HFFc6 (cell line): Measurements from ENCODE around the gene ALG2. TPM values are rescaled to one million over a fixed set of nuclear protein-coding genes. Genes with fewer than 3 reads are reported as not detected.
A peak's percentile ranks its signal among the peaks of the same experiment; 100 is the strongest.

ENCODE experiments used
- DNase-seq: peaks from one replicate; pipeline ENCODE4 v3.0.0-alpha.2; 2018
- H3K27ac Mint-ChIP-seq: 2 replicates; pipeline ENCODE4 v1.8.0; 2020; ENCODE audit warnings: mild to moderate bottlenecking, mixed read lengths
- H3K27me3 Mint-ChIP-seq: 2 replicates; pipeline ENCODE4 v1.8.0; 2021; ENCODE audit warnings: mild to moderate bottlenecking, moderate library complexity, mixed read lengths; ENCODE audit not compliant: insufficient read depth
- H3K36me3 Mint-ChIP-seq: 2 replicates; pipeline ENCODE4 v1.8.0; 2021; ENCODE audit warnings: low read depth, mixed read lengths
- H3K4me1 Mint-ChIP-seq: 2 replicates; pipeline ENCODE4 v1.8.0; 2020; ENCODE audit warnings: low read depth, mixed read lengths
- H3K4me3 Mint-ChIP-seq: 2 replicates; pipeline ENCODE4 v1.8.0; 2020; ENCODE audit warnings: mild to moderate bottlenecking, moderate library complexity, mixed read lengths
- H3K9me3 Mint-ChIP-seq: 2 replicates; pipeline ENCODE4 v1.8.0; 2020; ENCODE audit warnings: mild to moderate bottlenecking, mixed read lengths
- total RNA-seq, 6 experiments: library from RNA; stranded (reverse); fragmentation: NEBNext Ultra II Directional; extraction: Animal tissue kit (Norgen Biotek cat#: 25700); gene quantifications; 2 replicates in 1 of 6; 3 replicates in 5 of 6; pipeline ENCODE4 v1.2.3, GENCODE V29; 2021
- TF ChIP-seq, protein P1 (sequence below): fragments of 200-600 bp; sonication (generic); IDR thresholded peaks from 2 replicates; pipeline ENCODE4 v1.5.0; 2021; ENCODE audit warnings: antibody characterized with exemption, mild to moderate bottlenecking

Gene ALG2
- total RNA-seq, 6 experiments from 2014 or later = 30.4 to 42.2 (median 38.3) TPM

DNA sequence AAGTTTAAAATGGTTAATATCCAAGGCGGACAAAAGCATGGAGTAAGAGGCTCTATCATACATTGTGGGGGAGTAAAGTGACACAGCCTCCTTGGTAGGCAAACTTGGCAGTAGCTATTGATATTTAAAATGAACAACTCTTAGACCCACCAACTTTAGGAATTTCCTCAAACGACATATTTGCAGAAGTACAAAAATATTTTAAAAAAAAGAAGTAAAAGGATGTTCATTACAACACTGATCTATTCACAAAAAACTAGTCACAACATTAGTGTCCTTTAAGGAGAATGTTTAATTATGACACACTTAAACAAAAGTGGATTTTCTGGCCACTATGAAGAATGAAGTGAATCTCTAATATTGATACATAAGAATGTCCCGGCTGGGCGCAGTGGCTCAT lies 1.7 kb downstream of the ALG2 start:
- no peak overlapping the region for H3K27ac Mint-ChIP-seq
- peaks cover 57% of the 10 kb centered on the region for H3K36me3 Mint-ChIP-seq
- no peak for DNase-seq
- TF ChIP-seq, protein P1, sequence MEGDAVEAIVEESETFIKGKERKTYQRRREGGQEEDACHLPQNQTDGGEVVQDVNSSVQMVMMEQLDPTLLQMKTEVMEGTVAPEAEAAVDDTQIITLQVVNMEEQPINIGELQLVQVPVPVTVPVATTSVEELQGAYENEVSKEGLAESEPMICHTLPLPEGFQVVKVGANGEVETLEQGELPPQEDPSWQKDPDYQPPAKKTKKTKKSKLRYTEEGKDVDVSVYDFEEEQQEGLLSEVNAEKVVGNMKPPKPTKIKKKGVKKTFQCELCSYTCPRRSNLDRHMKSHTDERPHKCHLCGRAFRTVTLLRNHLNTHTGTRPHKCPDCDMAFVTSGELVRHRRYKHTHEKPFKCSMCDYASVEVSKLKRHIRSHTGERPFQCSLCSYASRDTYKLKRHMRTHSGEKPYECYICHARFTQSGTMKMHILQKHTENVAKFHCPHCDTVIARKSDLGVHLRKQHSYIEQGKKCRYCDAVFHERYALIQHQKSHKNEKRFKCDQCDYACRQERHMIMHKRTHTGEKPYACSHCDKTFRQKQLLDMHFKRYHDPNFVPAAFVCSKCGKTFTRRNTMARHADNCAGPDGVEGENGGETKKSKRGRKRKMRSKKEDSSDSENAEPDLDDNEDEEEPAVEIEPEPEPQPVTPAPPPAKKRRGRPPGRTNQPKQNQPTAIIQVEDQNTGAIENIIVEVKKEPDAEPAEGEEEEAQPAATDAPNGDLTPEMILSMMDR = no peak
- peak overlapping the region; percentile 61 for H3K4me3 Mint-ChIP-seq
- no peaks in the 10 kb centered on the region for H3K9me3 Mint-ChIP-seq
- no peaks in the 10 kb centered on the region; the same call in 1 of the 2 replicates for H3K27me3 Mint-ChIP-seq
- H3K4me1 Mint-ChIP-seq = peaks cover 42% of the 10 kb centered on the region

DNA sequence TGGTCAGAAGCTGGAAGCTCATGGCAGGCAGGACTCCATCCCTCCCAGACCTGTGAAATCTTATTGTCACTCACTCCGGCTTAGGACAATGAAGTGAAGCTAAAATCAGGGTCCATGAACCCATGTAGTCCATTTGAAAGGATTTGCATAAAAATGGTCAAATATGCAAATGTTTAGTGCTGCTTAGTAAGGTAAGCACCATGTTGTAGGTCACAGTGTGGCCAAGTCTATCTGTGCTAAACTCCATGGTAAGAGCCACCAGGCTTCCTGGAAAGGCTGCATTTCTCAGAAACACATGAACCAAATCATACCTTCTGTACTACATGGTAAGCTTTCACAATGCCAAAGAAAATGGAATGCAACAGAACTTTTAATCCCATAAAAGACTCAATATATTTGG lies 5.7 kb downstream of the ALG2 start:
- TF ChIP-seq, protein P1 = no peak

DNA sequence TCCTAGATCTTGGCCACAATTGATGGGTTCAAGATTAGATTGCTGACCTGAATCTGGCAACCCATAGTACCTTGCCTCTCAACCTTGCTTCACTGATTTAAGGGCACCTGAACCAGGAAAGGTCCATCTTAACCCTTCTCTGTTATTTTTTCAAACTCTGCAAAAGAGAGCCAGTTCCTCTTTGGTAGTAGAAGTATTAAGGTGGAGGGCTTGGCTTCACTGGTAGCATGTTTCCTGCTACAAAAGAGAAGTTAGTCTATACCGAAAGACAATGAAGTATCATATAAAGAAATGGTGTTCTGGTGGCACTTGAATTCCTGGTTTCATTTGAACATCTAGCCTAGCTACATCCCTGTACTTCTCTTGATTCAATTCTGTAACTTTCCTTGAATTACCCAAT lies 8.5 kb downstream of the ALG2 start:
- TF ChIP-seq, protein P1 = no peak
- peaks cover 3% of the 10 kb centered on the region for H3K27me3 Mint-ChIP-seq
- peaks cover 13% of the 10 kb centered on the region; the same call in 1 of the 2 replicates for H3K9me3 Mint-ChIP-seq
- DNase-seq = no peak
- H3K4me3 Mint-ChIP-seq = no peak overlapping the region
- H3K36me3 Mint-ChIP-seq = peaks cover 23% of the 10 kb centered on the region
- H3K4me1 Mint-ChIP-seq = no peaks in the 10 kb centered on the region
- H3K27ac Mint-ChIP-seq = no peak overlapping the region

More for the DNA sequence above, 5.7 kb downstream of the ALG2 start:
- no peak for DNase-seq
- no peak overlapping the region for H3K4me3 Mint-ChIP-seq
- peaks cover 36% of the 10 kb centered on the region for H3K36me3 Mint-ChIP-seq
- no peak overlapping the region for H3K27ac Mint-ChIP-seq
- H3K27me3 Mint-ChIP-seq = no peaks in the 10 kb centered on the region; the same call in none of the 2 replicates
- peaks cover 5% of the 10 kb centered on the region; the same call in 1 of the 2 replicates for H3K9me3 Mint-ChIP-seq
- peaks cover 19% of the 10 kb centered on the region for H3K4me1 Mint-ChIP-seq

DNA sequence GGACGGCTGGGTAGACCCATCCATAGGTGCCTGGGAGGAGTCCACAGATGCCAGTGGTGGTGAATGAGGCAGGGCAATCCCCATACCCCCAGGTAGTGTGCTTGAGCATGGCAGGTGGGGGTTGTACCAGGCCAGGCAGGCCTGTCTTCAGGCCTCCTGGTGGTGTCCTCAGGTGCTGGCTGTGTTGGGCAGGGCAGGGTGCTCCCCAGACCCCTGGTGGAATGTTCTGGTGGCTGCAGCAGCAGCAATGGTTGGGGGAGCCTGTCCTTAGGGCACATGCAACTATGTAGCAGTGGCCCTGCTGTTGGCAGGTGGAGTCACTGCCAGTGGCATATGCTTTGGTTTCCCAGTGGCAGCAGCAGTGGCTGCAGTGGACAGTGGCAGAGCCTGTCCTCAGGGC lies 10.0 kb downstream of the ALG2 start:
- Mint-ChIP-seq H3K4me1 (no peaks in the 10 kb centered on the region), H3K36me3 (peaks cover 15% of the 10 kb centered on the region), H3K27me3 (peaks cover 3% of the 10 kb centered on the region), H3K4me3 (no peak overlapping the region), H3K9me3 (peaks cover 13% of the 10 kb centered on the region; the same call in 1 of the 2 replicates), H3K27ac (no peak overlapping the region)
- DNase-seq = no peak
- TF ChIP-seq, protein P1 = peak; percentile 18; the same call in 1 of the 2 replicates

DNA sequence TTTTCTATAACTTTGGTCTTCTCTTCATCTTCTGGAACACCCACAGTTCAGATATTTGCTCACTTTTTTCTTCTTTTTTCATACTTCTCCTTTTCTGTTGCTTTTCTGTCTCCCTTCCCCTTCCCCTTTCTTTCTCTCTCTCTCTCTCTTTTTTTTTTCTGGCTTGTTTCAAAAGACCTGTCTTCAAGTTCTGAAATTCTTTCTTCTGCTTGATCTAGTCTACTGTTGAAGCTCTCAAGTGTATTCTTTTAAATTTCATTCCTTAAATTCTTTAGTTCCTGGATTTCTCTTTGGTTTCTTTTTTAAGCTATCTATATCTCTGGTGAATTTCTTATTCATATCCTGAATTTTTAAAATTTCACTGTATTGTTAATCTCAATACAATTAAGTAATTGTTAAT lies 11.2 kb downstream of the ALG2 start:
- no peak overlapping the region for H3K4me3 Mint-ChIP-seq
- TF ChIP-seq, protein P1 = no peak
- H3K4me1 Mint-ChIP-seq = no peaks in the 10 kb centered on the region
- H3K27ac Mint-ChIP-seq = no peak overlapping the region
- DNase-seq = no peak
- H3K36me3 Mint-ChIP-seq = peaks cover 10% of the 10 kb centered on the region
- peaks cover 13% of the 10 kb centered on the region; the same call in 1 of the 2 replicates for H3K9me3 Mint-ChIP-seq
- peaks cover 3% of the 10 kb centered on the region for H3K27me3 Mint-ChIP-seq

DNA sequence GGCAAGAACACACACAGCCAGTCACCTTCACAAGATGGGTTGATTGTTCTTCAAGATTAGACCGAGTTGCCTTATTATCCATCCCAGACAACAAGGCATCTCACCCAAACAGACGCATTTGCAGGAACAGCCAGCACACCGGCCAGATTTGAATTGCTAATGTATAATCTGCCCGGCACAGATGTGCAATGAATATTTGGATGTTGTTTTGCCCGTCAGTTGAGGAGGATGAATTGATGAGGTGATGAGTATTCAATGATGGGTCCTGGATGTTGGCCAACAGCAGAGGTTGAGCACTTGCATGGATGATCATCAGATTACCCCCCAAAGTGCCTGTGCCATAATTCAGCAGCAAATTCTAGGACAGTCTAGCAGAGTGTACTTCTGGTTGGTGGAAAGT lies 20.1 kb downstream of the ALG2 start:
- H3K36me3 Mint-ChIP-seq = no peaks in the 10 kb centered on the region
- no peaks in the 10 kb centered on the region for H3K4me1 Mint-ChIP-seq
- peaks cover 14% of the 10 kb centered on the region for H3K27me3 Mint-ChIP-seq
- H3K9me3 Mint-ChIP-seq = no peaks in the 10 kb centered on the region
- TF ChIP-seq, protein P1 = no peak
- no peak overlapping the region for H3K27ac Mint-ChIP-seq
- H3K4me3 Mint-ChIP-seq = no peak overlapping the region
- no peak for DNase-seq
